ENCODE data around the gene NDN. TPM values are rescaled to one million over a fixed set of nuclear protein-coding genes. Genes with fewer than 3 reads are reported as not detected.

Gene NDN
- polyA plus RNA-seq, 6 donors from 2014 or later = 0.29 to 0.85 TPM; not detected in 4

DNA sequence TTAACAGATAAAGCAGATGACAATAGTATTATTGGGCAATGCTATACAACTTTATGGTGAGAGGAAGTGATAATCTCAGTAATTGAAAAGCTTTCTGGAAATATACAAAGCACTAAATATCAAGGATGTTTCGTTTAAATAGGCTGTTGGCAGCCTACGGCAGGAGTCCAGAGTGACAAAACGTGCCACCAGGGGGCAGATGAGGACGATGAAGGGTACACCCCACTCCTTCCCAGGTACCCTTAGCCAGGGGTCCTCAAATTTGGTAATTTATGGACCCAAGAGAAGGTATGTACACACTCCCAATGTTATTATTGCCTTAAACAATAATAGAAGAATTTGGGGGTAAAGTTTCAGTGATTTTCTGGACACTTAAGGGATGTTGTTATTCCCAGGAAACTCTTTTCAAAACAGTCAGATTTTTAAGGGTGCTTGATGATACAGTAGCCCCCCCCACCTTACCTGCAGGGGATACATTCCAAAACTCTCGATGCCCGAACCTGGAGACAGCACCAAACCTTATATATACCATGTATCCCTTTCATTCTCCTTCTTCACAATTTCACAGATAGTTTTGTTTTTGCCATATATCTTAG is 38.1 kb downstream of the NDN start:
- Mint-ChIP-seq H3K36me3 (no peaks in the 10 kb centered on the region), H3K4me3 (no peak overlapping the region), H3K9me3 (no peaks in the 10 kb centered on the region), H3K27me3 (peaks cover 10 to 19% (median 13%) of the 10 kb centered on the region in 3 donors), H3K27ac (no peak overlapping the region), H3K4me1 (no peaks in the 10 kb centered on the region)
- ATAC-seq (ENCODE audit: low read depth in 2 of 2) (no peak), DNase-seq (no peak)

DNA sequence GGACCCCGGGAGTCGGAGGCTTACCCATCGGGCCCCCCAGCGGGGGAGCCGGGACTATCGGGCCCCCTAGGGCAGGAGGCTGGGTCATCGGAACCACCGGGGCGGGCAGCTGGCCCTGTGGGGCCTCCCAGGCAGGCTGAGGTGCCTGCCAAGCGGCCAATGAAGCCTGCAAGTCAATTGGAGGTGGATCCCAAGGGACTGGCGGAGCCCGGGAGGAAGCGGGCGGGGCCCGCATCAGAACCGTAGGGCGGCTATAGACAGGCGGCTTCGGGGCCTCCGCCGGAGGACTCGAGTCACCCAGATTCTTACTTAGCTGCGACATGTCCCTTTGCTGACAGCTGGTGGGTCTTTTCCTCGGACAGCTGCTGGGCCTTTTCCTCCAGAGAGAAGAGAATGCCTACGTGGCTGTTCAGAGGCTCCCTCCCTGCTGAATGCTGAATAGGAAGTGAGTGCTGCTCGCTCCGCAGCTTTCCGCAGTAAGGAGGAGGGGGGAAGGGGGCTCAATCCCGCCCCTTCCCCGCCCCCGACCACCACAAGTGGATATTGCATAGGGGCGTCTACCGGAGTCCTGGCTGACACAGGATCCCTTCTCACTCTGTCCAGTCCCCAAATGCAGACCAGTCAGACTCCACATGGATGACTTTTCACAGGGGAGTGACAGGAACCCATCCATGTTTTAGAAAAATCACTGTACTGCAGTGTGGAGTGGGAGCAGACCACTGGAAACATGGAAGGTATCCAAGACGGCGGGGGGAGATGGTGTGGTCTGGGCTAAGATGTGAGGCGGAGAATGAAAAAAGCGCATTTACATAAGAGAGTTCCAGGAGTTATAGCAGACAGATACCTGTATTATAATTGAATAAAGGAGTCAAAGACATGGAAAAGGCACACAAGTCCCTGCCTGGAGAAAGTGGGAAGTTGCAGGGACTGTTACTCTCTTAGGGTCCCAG is 39.4 kb downstream of the NDN start, which contains the start of gene MAGEL2:
TSS of gene MAGEL2 (minus strand) at position 447 of the 950 bp plus-strand sequence. CDS start at position 322, 125 bp downstream.
- ATAC-seq (ENCODE audit: low read depth in 2 of 2) (no peak), DNase-seq (no peak)
- peaks cover 10 to 24% (median 13%) of the 10 kb centered on the region in 3 donors for H3K27me3 Mint-ChIP-seq
- no peaks in the 10 kb centered on the region for H3K9me3 Mint-ChIP-seq
- no peak within 1 kb of the TSS for H3K27ac Mint-ChIP-seq
- H3K4me1 Mint-ChIP-seq = no peaks in the 10 kb centered on the region
- no peaks in the 10 kb centered on the region for H3K36me3 Mint-ChIP-seq
- no peak within 1 kb of the TSS for H3K4me3 Mint-ChIP-seq

DNA sequence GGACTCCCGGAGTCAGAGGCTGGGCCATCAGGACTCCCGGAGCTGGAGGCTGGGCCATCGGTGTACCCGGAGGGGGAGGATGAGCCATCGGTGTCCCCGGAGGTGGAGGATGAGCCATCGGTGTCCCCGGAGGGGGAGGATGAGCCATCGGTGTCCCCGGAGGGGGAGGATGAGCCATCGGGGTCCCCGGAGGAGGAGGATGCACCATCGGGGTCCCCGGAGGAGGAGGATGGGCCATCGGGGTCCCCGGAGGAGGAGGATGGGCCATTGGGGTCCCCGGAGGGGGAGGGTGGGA is 40.2 kb downstream of the NDN start:
- no peaks in the 10 kb centered on the region for H3K9me3 Mint-ChIP-seq
- H3K27ac Mint-ChIP-seq = no peak overlapping the region
- no peak overlapping the region for H3K4me3 Mint-ChIP-seq
- DNase-seq (no peak), ATAC-seq (ENCODE audit: low read depth in 2 of 2) (no peak)
- no peaks in the 10 kb centered on the region for H3K4me1 Mint-ChIP-seq
- H3K36me3 Mint-ChIP-seq = no peaks in the 10 kb centered on the region
- H3K27me3 Mint-ChIP-seq = peaks cover 10 to 24% (median 13%) of the 10 kb centered on the region in 3 donors

DNA sequence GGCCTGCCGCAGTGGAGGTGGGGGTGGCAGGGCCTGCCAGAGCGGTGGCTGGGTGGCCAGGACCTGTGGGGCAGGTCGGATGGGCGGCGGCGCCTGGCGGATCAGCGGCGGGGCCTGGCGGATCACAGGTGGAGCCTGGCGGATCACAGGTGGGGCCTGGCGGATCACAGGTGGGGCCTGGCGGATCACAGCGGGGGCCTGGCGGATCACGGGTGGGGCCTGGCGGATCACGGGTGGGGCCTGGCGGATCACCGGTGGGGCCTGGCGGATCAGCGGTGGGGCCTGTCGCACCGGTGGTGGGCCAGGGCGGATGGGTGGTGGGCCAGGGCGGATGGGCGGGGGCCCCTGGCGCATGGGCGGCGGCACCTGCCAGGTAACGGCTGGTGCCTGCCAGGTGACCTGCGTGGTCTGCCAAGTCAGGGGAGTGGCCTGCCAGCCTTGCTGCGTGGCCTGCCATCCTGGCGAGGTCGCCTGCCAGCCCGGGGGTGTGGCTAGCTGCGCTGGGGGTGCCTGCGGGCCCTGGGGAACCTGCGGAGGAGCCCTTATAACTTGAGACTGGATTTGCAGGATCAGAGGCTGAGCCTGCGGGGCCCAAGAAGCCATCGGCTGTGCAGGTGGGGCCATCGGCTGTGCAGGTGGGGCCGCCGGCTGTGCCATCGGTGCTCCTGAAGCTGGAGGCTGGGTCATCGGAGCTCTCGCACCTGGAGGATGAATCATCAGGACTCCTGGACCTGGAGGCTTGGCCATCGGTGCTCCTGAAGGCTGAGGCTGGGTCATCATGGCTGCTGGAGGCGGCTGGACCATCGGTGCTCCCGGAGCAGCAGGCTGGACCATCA is 40.7 kb downstream of the NDN start:
- Mint-ChIP-seq H3K27me3 (peaks cover 10 to 24% (median 13%) of the 10 kb centered on the region in 3 donors), H3K4me3 (no peak overlapping the region), H3K9me3 (no peaks in the 10 kb centered on the region), H3K36me3 (no peaks in the 10 kb centered on the region), H3K4me1 (no peaks in the 10 kb centered on the region), H3K27ac (no peak overlapping the region)
- DNase-seq (no peak), ATAC-seq (ENCODE audit: low read depth in 2 of 2) (no peak)

DNA sequence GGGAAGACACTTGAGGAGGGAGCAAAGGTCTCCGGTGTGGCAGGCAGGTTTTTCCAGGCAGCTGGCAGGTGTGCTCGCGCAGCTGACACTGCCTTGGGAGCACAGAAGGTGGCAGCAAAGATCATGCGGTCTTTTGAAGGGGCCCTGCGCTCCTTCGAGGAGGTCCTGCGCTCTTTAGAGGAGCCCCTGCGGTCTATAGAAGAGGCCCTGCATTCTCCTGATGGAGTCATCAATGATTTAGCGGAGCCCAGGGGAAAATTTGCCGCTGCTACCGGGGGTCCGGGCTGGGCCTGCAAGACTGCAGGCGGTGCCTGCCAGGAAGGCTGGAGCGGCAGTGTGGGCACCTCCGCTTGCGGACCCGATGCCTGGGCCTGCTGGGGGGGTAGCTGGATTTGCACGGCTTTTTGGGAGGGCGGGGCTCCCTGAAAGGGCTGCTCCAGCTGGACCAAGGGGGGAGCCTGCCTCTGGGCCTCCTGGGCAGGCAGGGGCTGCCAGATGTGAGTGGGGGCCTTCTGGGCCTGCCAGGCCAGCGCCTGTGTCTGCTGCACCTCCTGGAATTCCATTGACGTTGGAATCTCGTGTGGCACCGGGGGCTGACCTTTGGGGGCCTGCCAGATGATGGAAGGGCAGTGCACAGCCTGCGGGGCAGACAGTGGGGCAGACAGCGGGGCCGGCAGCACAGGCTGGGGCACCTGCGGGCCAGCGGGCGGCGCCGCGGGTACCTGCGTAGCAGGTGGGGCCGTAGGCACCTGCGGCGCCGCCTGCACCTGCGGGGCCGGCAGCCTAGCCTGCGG is 41.5 kb downstream of the NDN start:
- no peak for DNase-seq
- Mint-ChIP-seq H3K36me3 (no peaks in the 10 kb centered on the region), H3K4me3 (peak overlapping the region in 1 of 8 donors; percentile 30), H3K9me3 (no peaks in the 10 kb centered on the region), H3K27me3 (peaks cover 10 to 24% (median 13%) of the 10 kb centered on the region in 3 donors), H3K4me1 (no peaks in the 10 kb centered on the region), H3K27ac (no peak overlapping the region)
- no peak for ATAC-seq (ENCODE audit: low read depth in 2 of 2)

DNA sequence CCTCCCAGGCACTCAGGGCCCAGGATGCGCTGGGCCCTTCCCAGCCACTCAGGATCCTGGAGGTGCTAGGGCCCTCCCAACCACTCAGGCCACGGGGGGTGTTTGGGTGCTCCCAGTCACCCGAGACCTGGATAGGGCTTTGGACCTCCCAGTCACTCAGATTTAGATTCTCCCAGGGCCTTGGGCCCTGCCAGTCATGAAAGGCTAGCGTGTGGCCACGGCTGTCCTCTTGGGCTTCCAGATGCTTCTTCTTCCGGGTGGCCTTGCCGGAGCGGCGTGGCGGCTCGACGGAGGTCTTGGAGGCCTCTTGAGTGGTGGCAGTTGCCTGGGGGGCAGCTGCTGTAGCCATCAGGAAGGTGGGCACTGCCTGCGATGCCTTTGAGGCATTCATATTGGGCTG is 42.3 kb downstream of the NDN start:
- DNase-seq (no peak), ATAC-seq (ENCODE audit: low read depth in 2 of 2) (no peak)
- Mint-ChIP-seq H3K9me3 (no peaks in the 10 kb centered on the region), H3K36me3 (no peaks in the 10 kb centered on the region), H3K4me1 (no peaks in the 10 kb centered on the region), H3K4me3 (peak overlapping the region in 1 of 8 donors; percentile 15), H3K27ac (no peak overlapping the region), H3K27me3 (peaks cover 10 to 24% (median 13%) of the 10 kb centered on the region in 3 donors)

DNA sequence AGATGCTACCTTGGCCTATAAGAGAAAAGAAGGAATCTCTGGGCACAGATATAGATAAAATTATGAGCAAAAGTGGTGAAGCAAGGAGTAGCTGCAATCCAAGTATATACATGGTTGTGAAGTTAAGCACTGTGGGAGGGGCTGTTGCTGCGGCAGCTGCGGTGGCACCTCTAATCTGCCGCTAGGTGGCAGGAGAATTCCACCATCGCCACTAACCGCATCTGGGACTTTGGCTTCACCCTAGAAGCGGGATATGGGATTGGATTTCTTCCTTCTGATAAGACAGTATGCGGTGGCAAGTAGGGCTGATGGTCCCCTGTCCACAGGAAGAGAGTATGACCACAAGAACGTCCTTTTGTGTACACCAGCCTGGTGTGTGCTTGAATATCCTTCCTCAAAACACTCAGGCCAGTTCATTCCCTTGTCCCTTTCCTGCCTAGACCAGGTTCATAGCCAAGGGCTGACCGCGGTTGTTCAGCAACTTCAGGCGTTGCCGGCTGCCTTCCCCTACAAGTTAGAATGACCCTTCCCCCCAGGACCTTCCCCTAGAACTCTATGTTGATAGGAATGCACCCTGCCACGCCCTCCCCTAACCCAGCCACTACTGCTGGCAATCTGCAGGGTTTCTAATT is 44.6 kb downstream of the NDN start:
- Mint-ChIP-seq H3K36me3 (no peaks in the 10 kb centered on the region), H3K4me3 (no peak overlapping the region), H3K9me3 (no peaks in the 10 kb centered on the region)

More for the DNA sequence above, 44.6 kb downstream of the NDN start:
- no peak for ATAC-seq (ENCODE audit: low read depth in 2 of 2)
- H3K27me3 Mint-ChIP-seq = peaks cover 0 to 11% (median 5%) of the 10 kb centered on the region in 3 donors
- H3K4me1 Mint-ChIP-seq = no peaks in the 10 kb centered on the region
- peak; percentile 19 for DNase-seq
- H3K27ac Mint-ChIP-seq = no peak overlapping the region

Other genes starting within 250 kb of the NDN start
- not detected for gene GOLGA6L2, start 240.1 kb downstream of the NDN start, polyA plus RNA-seq (ENCODE audit: low read depth in 6 of 6)
- 1 to 10 TPM in 2 of 6 donors, under 1 TPM in 2, not detected in 2; 0.15 to 1.8 (median 0.94) TPM for gene MKRN3, start 121.6 kb downstream of the NDN start, polyA plus RNA-seq (ENCODE audit: low read depth in 6 of 6)
- gene MAGEL2, start 39.4 kb downstream of the NDN start, polyA plus RNA-seq (ENCODE audit: low read depth in 6 of 6) = not detected

Measured in naive B cell (primary cell).